CMK (cell line): ENCODE results near the gene TMEM14A.

Experiments
- DNase-seq: peaks from one replicate; pipeline ENCODE4 v3.0.0-alpha.2; 2010; ENCODE audit warnings: low read depth

Gene TMEM14A

GRCh38 chr6:52736145-52736544 is 65.2 kb downstream of the TMEM14A start:
- DNase-seq = no peak
